Fibroblast of the aortic adventitia (primary cell): ENCODE measurements around the gene CTNNA2. TPM values are rescaled to one million over a fixed set of nuclear protein-coding genes. Genes with fewer than 3 reads are reported as not detected.

Source experiments
- DNase-seq: peaks from one replicate; pipeline ENCODE4 v3.0.0-alpha.2; 2010; ENCODE audit warnings: low read depth
- H3K4me3 ChIP-seq: 2 replicates; pipeline ENCODE4 v1.5.1; 2011; ENCODE audit warnings: low read depth, mild to moderate bottlenecking, control low read depth, low read length, moderate library complexity
- total RNA-seq: library from RNA; depleted of rRNA; stranded (reverse); fragments of >200 nt; gene quantifications from 2 replicates; pipeline ENCODE4 v1.2.3, GENCODE V29; 2012; ENCODE audit warnings: low replicate concordance
- TF ChIP-seq, protein P1 (sequence below): IDR thresholded peaks from 2 replicates; pipeline ENCODE4 v1.5.1; 2011; ENCODE audit warnings: mild to moderate bottlenecking, low read length, control low read depth, inconsistent platforms; ENCODE audit not compliant: insufficient read depth

CTNNA2 gene
- total RNA-seq, 1 donor, result 0.36 TPM

- H3K4me3 ChIP-seq, result no peak overlapping the region
- DNase-seq, result no peak
- TF ChIP-seq, protein P1, sequence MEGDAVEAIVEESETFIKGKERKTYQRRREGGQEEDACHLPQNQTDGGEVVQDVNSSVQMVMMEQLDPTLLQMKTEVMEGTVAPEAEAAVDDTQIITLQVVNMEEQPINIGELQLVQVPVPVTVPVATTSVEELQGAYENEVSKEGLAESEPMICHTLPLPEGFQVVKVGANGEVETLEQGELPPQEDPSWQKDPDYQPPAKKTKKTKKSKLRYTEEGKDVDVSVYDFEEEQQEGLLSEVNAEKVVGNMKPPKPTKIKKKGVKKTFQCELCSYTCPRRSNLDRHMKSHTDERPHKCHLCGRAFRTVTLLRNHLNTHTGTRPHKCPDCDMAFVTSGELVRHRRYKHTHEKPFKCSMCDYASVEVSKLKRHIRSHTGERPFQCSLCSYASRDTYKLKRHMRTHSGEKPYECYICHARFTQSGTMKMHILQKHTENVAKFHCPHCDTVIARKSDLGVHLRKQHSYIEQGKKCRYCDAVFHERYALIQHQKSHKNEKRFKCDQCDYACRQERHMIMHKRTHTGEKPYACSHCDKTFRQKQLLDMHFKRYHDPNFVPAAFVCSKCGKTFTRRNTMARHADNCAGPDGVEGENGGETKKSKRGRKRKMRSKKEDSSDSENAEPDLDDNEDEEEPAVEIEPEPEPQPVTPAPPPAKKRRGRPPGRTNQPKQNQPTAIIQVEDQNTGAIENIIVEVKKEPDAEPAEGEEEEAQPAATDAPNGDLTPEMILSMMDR, result no peak
Measured at GRCh38 chr2:80035749-80036285, 523.0 kb downstream of the CTNNA2 start.

- no peak overlapping the region for H3K4me3 ChIP-seq
- no peak for DNase-seq
- TF ChIP-seq, protein P1, result no peak
Measured at GRCh38 chr2:80037310-80037709, 524.5 kb downstream of the CTNNA2 start.

- DNase-seq, result no peak
- no peak overlapping the region for H3K4me3 ChIP-seq
- TF ChIP-seq, protein P1, result no peak
Measured at GRCh38 chr2:80040226-80040625, 527.4 kb downstream of the CTNNA2 start.

GRCh38 chr2:80042635-80043034 lies 529.8 kb downstream of the CTNNA2 start:
- TF ChIP-seq, protein P1, result no peak
- no peak overlapping the region for H3K4me3 ChIP-seq
- no peak for DNase-seq

- H3K4me3 ChIP-seq, result no peak overlapping the region
- TF ChIP-seq, protein P1, result no peak
- no peak for DNase-seq
Measured at GRCh38 chr2:80048296-80048695, 535.4 kb downstream of the CTNNA2 start.

- no peak for DNase-seq
- TF ChIP-seq, protein P1, result no peak
Measured at GRCh38 chr2:80050246-80050645, 537.4 kb downstream of the CTNNA2 start.

More at GRCh38 chr2:80050246-80050645, 537.4 kb downstream of the CTNNA2 start:
- H3K4me3 ChIP-seq, result no peak overlapping the region
